HFFc6 (cell line): ENCODE measurements around the gene KIAA0753. TPM values are rescaled to one million over a fixed set of nuclear protein-coding genes. Genes with fewer than 3 reads are reported as not detected.

Source experiments
- DNase-seq: peaks from one replicate; pipeline ENCODE4 v3.0.0-alpha.2; 2018
- H3K27ac Mint-ChIP-seq: 2 replicates; pipeline ENCODE4 v1.8.0; 2020; ENCODE audit warnings: mild to moderate bottlenecking, mixed read lengths
- H3K27me3 Mint-ChIP-seq: 2 replicates; pipeline ENCODE4 v1.8.0; 2021; ENCODE audit warnings: mild to moderate bottlenecking, moderate library complexity, mixed read lengths; ENCODE audit not compliant: insufficient read depth
- H3K36me3 Mint-ChIP-seq: 2 replicates; pipeline ENCODE4 v1.8.0; 2021; ENCODE audit warnings: low read depth, mixed read lengths
- H3K4me1 Mint-ChIP-seq: 2 replicates; pipeline ENCODE4 v1.8.0; 2020; ENCODE audit warnings: low read depth, mixed read lengths
- H3K4me3 Mint-ChIP-seq: 2 replicates; pipeline ENCODE4 v1.8.0; 2020; ENCODE audit warnings: mild to moderate bottlenecking, moderate library complexity, mixed read lengths
- H3K9me3 Mint-ChIP-seq: 2 replicates; pipeline ENCODE4 v1.8.0; 2020; ENCODE audit warnings: mild to moderate bottlenecking, mixed read lengths
- total RNA-seq, 6 experiments: library from RNA; stranded (reverse); fragmentation: NEBNext Ultra II Directional; extraction: Animal tissue kit (Norgen Biotek cat#: 25700); gene quantifications; 2 replicates in 1 of 6; 3 replicates in 5 of 6; pipeline ENCODE4 v1.2.3, GENCODE V29; 2021
- TF ChIP-seq, protein P1 (sequence below): fragments of 200-600 bp; sonication (generic); IDR thresholded peaks from 2 replicates; pipeline ENCODE4 v1.5.0; 2021; ENCODE audit warnings: antibody characterized with exemption, mild to moderate bottlenecking

KIAA0753 gene
- total RNA-seq, 6 experiments from 2014 or later = 15.1 to 17.8 (median 16.4) TPM

DNA sequence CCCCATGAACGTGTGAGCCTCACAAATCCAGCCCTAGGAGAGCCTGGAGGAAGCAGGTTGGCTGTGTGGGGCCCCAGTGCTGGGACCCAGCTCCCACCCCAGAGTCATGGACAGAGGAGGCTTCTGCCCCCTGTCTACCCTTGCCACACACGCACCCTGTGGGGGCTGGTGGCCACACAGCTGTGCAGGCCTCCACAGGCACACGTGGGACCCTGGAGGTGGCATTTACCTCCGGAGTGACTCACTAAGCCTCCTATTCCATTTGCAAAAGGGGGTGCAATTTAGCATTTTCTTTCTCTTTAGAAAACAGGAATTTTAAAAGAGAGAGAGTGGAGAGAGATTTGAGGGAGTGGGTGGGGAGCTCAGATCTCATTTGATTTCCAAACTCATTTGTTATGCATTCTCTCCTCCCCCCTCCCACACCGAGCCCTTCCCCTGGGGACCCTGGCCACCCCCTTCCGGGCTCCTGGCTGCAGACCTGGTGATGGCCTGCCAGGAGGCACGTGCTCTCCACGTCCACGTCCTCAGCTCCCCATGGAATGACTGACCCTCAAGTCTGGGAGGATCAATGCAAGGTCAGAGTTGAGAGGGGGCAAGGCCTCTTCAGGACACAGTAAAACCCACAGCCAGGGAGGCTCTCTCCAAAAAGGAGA is 91.0 kb downstream of the KIAA0753 start:
- TF ChIP-seq, protein P1, sequence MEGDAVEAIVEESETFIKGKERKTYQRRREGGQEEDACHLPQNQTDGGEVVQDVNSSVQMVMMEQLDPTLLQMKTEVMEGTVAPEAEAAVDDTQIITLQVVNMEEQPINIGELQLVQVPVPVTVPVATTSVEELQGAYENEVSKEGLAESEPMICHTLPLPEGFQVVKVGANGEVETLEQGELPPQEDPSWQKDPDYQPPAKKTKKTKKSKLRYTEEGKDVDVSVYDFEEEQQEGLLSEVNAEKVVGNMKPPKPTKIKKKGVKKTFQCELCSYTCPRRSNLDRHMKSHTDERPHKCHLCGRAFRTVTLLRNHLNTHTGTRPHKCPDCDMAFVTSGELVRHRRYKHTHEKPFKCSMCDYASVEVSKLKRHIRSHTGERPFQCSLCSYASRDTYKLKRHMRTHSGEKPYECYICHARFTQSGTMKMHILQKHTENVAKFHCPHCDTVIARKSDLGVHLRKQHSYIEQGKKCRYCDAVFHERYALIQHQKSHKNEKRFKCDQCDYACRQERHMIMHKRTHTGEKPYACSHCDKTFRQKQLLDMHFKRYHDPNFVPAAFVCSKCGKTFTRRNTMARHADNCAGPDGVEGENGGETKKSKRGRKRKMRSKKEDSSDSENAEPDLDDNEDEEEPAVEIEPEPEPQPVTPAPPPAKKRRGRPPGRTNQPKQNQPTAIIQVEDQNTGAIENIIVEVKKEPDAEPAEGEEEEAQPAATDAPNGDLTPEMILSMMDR = peak; percentile 21; the same call in 1 of the 2 replicates
- DNase-seq = no peak
- no peak overlapping the region for H3K27ac Mint-ChIP-seq
- no peaks in the 10 kb centered on the region for H3K9me3 Mint-ChIP-seq
- no peak overlapping the region for H3K4me3 Mint-ChIP-seq
- H3K27me3 Mint-ChIP-seq = peaks cover 40% of the 10 kb centered on the region
- H3K4me1 Mint-ChIP-seq = peaks cover 9% of the 10 kb centered on the region
- no peaks in the 10 kb centered on the region for H3K36me3 Mint-ChIP-seq

GRCh38 chr17:6548578-6549330 is 91.8 kb downstream of the KIAA0753 start:
- Mint-ChIP-seq H3K27me3 (peaks cover 34% of the 10 kb centered on the region), H3K27ac (no peak overlapping the region), H3K9me3 (no peaks in the 10 kb centered on the region), H3K36me3 (no peaks in the 10 kb centered on the region), H3K4me3 (no peak overlapping the region), H3K4me1 (peaks cover 9% of the 10 kb centered on the region)
- DNase-seq = no peak
- TF ChIP-seq, protein P1 = no peak

- no peak overlapping the region for H3K4me3 Mint-ChIP-seq
- DNase-seq = no peak
- peaks cover 9% of the 10 kb centered on the region for H3K4me1 Mint-ChIP-seq
- H3K9me3 Mint-ChIP-seq = no peaks in the 10 kb centered on the region
- peaks cover 28% of the 10 kb centered on the region for H3K27me3 Mint-ChIP-seq
- H3K27ac Mint-ChIP-seq = no peak overlapping the region
- TF ChIP-seq, protein P1 = no peak
- no peaks in the 10 kb centered on the region for H3K36me3 Mint-ChIP-seq
Measured at GRCh38 chr17:6548034-6548433, 92.5 kb downstream of the KIAA0753 start.

- DNase-seq = no peak
- H3K4me1 Mint-ChIP-seq = peaks cover 9% of the 10 kb centered on the region
- no peak overlapping the region for H3K4me3 Mint-ChIP-seq
- H3K9me3 Mint-ChIP-seq = no peaks in the 10 kb centered on the region
- no peaks in the 10 kb centered on the region for H3K36me3 Mint-ChIP-seq
- TF ChIP-seq, protein P1 = no peak
- no peak overlapping the region for H3K27ac Mint-ChIP-seq
- H3K27me3 Mint-ChIP-seq = peaks cover 30% of the 10 kb centered on the region
Measured at GRCh38 chr17:6547336-6547735, 93.2 kb downstream of the KIAA0753 start.

- peak; percentile 28 for DNase-seq
Measured at GRCh38 chr17:6546069-6546718, 94.3 kb downstream of the KIAA0753 start.

More at GRCh38 chr17:6546069-6546718, 94.3 kb downstream of the KIAA0753 start:
- H3K36me3 Mint-ChIP-seq = no peaks in the 10 kb centered on the region
- no peaks in the 10 kb centered on the region for H3K9me3 Mint-ChIP-seq
- TF ChIP-seq, protein P1 = no peak
- no peak overlapping the region for H3K27ac Mint-ChIP-seq
- peaks cover 32% of the 10 kb centered on the region for H3K27me3 Mint-ChIP-seq
- H3K4me3 Mint-ChIP-seq = no peak overlapping the region
- peaks cover 9% of the 10 kb centered on the region for H3K4me1 Mint-ChIP-seq
